ENCODE results near the gene CAMK1D.

- TF ChIP-seq GATA2 (IDR thresholded peaks at IDR 0.05; ENCODE audit: low read depth, low read length) = no peak
- no peak for TF ChIP-seq GATA3 (IDR thresholded peaks at IDR 0.05; ENCODE audit: low read depth, low read length)
These were observed 46.7 kb downstream of the CAMK1D start for GRCh38 chr10:12396093-12396492.
